GM10847 (cell line): Measurements from ENCODE around the gene RNU6-7.

ENCODE experiments used
- POLR2A ChIP-seq: IDR thresholded peaks from 2 replicates; pipeline ENCODE4 v1.6.1; 2011; ENCODE audit not compliant: insufficient read length; ENCODE audit errors: extremely low read depth

RNU6-7 gene

GRCh38 chr14:32201816-32202490 lies at the start of gene RNU6-7:
RNU6-7 (plus strand) TSS chr14:32202045.
- no peak for TF ChIP-seq POLR2A

- TF ChIP-seq POLR2A, result no peak
Observed at GRCh38 chr14:32166029-32166428, 35.8 kb upstream of the RNU6-7 start.

GRCh38 chr14:32166924-32167323 lies 34.9 kb upstream of the RNU6-7 start:
- TF ChIP-seq POLR2A, result no peak

GRCh38 chr14:32167907-32168306 lies 33.9 kb upstream of the RNU6-7 start:
- no peak for TF ChIP-seq POLR2A

- TF ChIP-seq POLR2A, result no peak
Observed at GRCh38 chr14:32169191-32169590, 32.7 kb upstream of the RNU6-7 start.

- no peak for TF ChIP-seq POLR2A
Observed at GRCh38 chr14:32171469-32171868, 30.4 kb upstream of the RNU6-7 start.

GRCh38 chr14:32183151-32184058 lies 18.4 kb upstream of the RNU6-7 start:
- TF ChIP-seq POLR2A, result no peak

GRCh38 chr14:32185097-32185496 lies 16.7 kb upstream of the RNU6-7 start:
- no peak for TF ChIP-seq POLR2A

- TF ChIP-seq POLR2A, result no peak
Observed at GRCh38 chr14:32186248-32186647, 15.6 kb upstream of the RNU6-7 start.

- TF ChIP-seq POLR2A, result no peak
Observed at GRCh38 chr14:32189811-32190210, 12.0 kb upstream of the RNU6-7 start.

GRCh38 chr14:32190673-32191072 lies 11.2 kb upstream of the RNU6-7 start:
- TF ChIP-seq POLR2A, result no peak

GRCh38 chr14:32192712-32193373 lies 9.0 kb upstream of the RNU6-7 start:
- no peak for TF ChIP-seq POLR2A

GRCh38 chr14:32193532-32193931 lies 8.3 kb upstream of the RNU6-7 start:
- TF ChIP-seq POLR2A, result no peak

GRCh38 chr14:32195636-32196035 lies 6.2 kb upstream of the RNU6-7 start:
- no peak for TF ChIP-seq POLR2A

GRCh38 chr14:32197919-32198318 lies 3.9 kb upstream of the RNU6-7 start:
- TF ChIP-seq POLR2A, result no peak
